AG20443 (cell line): ENCODE data around the gene NAALADL2.
A peak's percentile ranks its signal among the peaks of the same experiment; 100 is the strongest.

ENCODE experiments used
- DNase-seq: peaks from one replicate; pipeline ENCODE4 v3.0.0; 2012; ENCODE audit warnings: low spot score, mixed read lengths

Gene NAALADL2

GRCh38 chr3:175307642-175308041 lies 448.5 kb downstream of the NAALADL2 start:
- DNase-seq, result no peak

DNA sequence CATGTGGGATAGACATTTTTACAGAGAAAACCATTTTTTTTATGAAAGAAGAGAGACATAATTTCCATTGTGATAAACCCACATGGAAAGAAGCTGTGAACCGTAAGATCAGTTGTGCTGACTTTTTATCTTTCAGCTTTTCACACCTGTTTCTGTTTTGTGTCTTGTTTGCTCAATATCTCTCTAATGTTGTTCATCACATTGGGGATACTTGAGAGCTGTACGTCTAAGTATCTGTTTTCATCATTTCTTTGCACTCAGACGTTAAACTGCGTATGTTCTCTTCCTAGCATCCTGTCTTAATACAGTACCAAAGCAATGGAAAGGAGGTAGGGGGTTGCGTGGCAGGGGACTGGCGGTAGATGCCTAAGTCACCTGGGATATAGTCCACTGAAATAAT lies 449.0 kb downstream of the NAALADL2 start:
- no peak for DNase-seq

DNA sequence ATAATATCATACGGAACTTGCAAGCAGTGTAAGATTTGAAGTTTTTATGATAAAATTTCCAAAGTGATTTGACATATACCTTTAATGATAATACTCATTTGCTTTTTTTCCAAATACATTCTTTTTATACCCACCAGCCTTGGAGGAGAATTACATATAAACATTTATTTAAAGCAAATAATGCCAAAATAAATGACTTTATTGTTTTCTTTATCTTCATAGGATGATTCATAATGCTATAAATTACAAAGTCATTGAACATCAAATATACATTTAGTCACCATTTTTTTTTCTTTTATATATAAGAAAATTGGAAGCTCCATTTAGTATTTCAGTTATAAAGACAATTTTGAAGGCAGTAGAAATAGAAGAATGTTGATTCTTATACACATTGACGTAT lies 450.9 kb downstream of the NAALADL2 start:
- DNase-seq, result no peak

- DNase-seq, result no peak
These were observed 452.3 kb downstream of the NAALADL2 start for GRCh38 chr3:175311404-175311803.

GRCh38 chr3:175311946-175312345 lies 452.8 kb downstream of the NAALADL2 start:
- no peak for DNase-seq

- DNase-seq, result no peak
These were observed 453.7 kb downstream of the NAALADL2 start for GRCh38 chr3:175312791-175313190.

- DNase-seq, result no peak
These were observed 457.7 kb downstream of the NAALADL2 start for GRCh38 chr3:175316799-175317198.

- DNase-seq, result no peak
These were observed 466.3 kb downstream of the NAALADL2 start for GRCh38 chr3:175325440-175325839.

DNA sequence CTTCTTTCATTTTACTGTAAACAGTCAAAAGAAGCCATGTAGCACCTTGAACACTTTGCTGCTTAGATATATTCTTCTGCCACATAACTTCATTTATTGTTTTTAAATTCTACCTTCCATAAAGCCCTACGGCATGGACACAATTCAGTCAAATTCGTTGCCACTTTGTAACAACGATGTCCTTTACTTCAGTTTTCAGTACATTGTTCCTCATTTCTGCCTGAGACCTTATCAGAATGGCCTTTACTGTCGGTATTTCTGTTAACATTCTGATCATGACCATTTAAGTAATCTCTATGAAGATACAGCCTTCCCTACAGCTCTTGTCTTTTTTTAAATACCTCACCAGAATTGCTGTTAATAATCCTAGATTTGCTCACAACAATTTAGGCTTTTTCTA lies 466.9 kb downstream of the NAALADL2 start:
- no peak for DNase-seq

GRCh38 chr3:175329373-175329772 lies 470.2 kb downstream of the NAALADL2 start:
- DNase-seq, result no peak

- no peak for DNase-seq
These were observed 476.1 kb downstream of the NAALADL2 start for GRCh38 chr3:175335229-175335628.

DNA sequence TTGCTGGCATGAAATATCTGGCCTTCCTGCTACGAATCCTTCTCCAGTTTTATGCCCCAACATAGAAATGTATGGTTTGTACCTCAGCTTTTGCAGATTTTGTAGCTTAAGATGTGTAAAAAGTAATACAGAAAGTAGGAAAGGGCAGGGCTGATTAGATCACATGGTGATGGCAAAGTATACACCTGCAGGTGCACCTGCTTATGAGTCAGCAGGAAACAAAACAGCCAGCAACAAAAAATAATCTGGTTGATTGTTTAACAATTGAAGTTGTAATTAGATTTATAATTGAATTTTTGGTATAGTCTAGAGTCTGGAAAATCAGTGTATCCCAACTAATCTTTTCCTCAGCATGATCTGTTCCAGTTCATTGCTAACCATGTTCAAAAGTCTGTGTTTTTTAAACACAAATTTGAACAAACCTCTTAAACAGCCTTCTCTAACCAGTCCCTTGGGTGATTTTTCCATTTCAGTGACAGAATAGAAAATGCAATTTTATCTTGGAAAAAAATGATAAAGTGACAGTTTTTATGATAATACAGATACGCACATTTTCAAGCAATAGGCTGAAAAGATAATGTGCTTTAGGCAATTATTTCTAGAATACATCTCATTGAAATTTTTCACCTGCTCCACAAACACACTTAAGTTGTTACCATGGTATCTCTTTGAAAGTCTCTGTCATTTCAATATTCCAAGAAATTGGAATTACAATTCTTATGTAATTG lies 477.4 kb downstream of the NAALADL2 start:
- DNase-seq, result no peak

- DNase-seq, result no peak
These were observed 478.5 kb downstream of the NAALADL2 start for GRCh38 chr3:175337631-175338030.

DNA sequence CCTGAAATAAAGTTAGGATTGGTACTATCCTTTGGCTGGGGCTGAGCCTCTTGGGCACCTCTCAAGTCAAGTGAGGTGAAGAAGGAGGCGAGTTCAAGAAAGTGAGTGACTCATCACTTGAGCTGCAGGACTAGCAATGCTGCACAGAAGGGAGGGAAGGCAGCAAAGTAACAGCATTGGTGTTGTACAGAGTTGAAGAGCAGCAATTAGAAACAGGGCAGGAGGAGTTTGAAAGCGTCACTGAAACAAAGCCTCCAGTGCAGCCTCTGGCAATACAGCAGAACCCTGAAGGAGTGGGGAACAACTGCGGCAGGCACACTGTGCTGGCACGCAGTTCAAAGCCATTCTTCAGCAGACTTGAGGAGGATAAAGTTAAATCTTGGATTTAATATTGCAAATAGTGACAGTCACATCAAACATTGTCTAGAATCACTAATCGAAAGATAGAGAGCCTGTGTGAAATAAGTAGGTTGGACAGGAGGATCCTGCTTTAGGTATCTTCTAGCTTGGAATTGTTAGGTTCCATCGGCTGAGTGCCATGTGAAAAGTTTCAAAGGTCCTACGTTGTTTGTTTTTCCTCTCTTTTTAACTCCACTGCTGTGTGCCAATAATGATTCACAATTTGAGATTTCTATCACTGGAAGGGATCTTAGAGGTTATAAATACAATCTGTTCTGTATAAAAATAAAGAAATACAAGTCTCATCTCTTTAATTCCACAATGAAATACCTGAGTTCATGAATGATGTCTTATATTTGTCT lies 479.8 kb downstream of the NAALADL2 start:
- peak; percentile 66 for DNase-seq

- DNase-seq, result no peak
These were observed 481.3 kb downstream of the NAALADL2 start for GRCh38 chr3:175340338-175341015.

DNA sequence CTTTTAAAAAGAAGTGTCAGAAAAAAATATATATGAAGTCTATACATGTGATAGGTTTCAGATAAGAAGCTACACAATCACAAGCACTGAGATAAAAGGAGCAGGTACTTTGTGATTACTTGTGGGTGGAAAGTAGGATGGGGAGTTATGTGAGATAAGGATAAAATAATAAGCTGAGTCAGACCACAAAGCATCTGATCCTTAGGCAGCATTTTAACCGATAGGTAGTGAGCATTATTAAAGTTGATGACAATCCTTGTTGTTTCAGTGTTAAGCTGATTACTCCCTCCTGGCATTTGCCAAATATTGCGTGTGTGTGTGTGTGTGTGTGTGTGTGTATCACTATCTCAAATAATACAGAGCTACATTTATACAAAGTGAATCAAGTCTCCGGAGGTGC lies 483.1 kb downstream of the NAALADL2 start:
- no peak for DNase-seq

GRCh38 chr3:175343946-175344345 lies 484.8 kb downstream of the NAALADL2 start:
- no peak for DNase-seq

GRCh38 chr3:175346573-175347356 lies 487.6 kb downstream of the NAALADL2 start:
- DNase-seq, result peak; percentile 87

DNA sequence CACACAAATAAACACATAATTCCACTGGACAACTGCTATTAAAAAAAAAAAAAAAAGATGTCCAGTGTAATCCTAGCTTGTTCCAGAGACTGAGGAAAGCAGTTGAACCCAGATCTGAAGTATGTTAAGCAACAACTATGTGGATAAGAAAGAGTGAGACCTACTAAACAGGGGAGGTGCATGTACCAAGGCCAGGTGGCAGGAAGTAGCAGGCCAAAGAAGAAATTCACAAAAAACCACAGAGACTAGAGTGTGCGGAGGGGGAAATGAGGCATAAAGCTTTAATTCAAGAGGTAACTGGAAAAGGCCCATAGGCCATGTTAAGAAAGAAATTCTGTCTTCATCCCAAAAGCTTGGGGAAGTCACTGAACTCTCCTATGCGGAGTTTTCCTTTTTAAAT lies 490.0 kb downstream of the NAALADL2 start:
- DNase-seq, result no peak

DNA sequence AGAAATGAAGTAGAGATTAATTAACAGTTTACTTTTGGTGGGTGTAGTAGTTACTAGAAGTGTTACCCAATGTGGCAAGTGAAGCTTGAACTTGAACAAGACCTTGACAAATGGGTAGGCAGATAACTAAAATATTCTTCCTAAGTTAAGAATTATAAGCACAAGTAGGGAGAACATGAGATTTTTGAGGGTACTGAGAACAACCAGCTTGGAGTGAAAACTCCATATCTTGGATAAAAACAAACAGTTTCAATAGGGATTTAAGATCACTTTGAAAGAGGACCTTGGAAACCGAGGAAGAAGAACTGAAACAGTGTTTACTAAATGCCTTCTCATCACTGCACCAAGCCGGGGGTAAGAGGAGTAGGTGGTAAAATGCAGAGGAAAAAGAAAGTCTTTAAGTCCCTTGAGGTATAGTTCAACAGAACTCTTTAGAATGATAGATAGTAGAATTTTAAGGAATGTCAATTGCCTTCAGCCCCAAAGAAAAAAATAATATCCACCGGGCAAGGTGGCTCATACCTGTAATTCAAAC lies 496.7 kb downstream of the NAALADL2 start:
- no peak for DNase-seq

- DNase-seq, result no peak
These were observed 497.8 kb downstream of the NAALADL2 start for GRCh38 chr3:175356899-175357324.

DNA sequence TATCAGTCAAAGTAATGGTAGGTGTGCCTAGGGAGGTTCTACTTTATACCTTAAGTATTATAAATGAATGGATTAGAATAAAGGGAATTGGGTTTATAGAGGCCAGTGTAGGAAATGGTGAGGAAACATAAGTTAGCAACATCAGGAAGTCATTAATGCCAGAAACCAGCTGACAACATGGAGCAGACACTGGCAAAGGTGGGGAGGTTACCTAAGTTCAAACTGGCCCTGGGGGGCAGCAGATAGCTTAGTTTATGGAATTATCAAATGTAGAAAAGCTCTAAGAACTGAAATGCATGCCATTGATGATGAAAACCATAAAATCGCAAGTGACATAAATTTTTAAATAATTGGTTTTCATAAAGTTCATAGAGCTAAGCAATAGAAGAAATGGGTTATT lies 498.6 kb downstream of the NAALADL2 start:
- no peak for DNase-seq
